ENCODE data around the gene ATG4C.

DNA sequence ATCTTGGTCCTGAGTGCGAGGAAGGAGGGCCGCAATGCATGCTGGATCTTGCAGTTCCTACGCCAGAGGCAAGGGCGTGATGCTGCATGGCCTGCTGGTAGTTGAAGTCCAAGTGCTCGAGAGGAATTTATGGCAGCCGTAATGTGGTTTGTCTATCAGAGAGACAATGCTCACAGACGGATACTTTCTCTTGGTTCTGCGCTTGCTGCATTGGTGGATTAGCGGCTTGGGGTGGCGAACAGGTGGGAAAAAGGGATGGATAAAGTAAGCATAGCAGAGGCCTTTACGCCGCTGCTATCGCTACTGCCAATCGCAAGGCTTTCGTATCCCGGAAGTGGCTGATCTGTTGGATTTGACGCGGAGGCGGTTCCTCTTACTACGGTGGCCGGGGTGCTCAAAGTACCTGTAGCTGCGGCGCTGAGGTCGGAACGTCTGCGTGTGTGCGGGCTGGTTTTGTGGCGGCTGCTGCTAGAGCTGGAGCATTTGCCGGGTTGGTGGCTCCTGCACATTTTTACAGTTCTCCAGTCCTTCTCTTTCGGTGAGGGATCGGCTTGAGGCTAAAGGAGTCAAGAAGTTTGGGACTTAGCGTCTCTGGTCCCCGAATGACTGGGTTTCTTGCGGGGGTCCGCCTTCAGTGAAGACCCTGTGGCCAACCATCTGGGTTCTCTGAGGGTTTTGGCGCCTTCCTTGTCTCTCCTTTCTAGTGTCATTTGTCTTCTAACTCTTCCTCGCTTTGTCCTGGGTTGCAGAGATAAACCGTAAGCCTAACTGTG, at the start of gene ATG4C:
- TF ChIP-seq EZH2phosphoT487 (IDR thresholded peaks at IDR 0.05; ENCODE audit: borderline replicate concordance): no peak
- TF ChIP-seq, protein P1, sequence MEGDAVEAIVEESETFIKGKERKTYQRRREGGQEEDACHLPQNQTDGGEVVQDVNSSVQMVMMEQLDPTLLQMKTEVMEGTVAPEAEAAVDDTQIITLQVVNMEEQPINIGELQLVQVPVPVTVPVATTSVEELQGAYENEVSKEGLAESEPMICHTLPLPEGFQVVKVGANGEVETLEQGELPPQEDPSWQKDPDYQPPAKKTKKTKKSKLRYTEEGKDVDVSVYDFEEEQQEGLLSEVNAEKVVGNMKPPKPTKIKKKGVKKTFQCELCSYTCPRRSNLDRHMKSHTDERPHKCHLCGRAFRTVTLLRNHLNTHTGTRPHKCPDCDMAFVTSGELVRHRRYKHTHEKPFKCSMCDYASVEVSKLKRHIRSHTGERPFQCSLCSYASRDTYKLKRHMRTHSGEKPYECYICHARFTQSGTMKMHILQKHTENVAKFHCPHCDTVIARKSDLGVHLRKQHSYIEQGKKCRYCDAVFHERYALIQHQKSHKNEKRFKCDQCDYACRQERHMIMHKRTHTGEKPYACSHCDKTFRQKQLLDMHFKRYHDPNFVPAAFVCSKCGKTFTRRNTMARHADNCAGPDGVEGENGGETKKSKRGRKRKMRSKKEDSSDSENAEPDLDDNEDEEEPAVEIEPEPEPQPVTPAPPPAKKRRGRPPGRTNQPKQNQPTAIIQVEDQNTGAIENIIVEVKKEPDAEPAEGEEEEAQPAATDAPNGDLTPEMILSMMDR (conservative IDR thresholded peaks at IDR 0.05; ENCODE audit: low read length): no peak

All from Loucy (cell line).